Neural cell (in vitro differentiated cells): ENCODE measurements around the gene RAD51C. TPM values are rescaled to one million over a fixed set of nuclear protein-coding genes. Genes with fewer than 3 reads are reported as not detected.

Experiments
- H2AFZ ChIP-seq: fragments of 200-600, 300-800 bp; sonication (generic), shearing (Covaris generic); 2 replicates; pipeline ENCODE4 v1.6.0; 2014; ENCODE audit warnings: low read depth, mild to moderate bottlenecking, antibody characterized with exemption, low read length, moderate library complexity
- H3F3A ChIP-seq: fragments of 200-600 bp; shearing (Covaris generic); 2 replicates; pipeline ENCODE4 v1.6.1; 2016; ENCODE audit warnings: mild to moderate bottlenecking, moderate library complexity, mixed read lengths, antibody characterized with exemption, low read length; ENCODE audit not compliant: insufficient read depth, poor library complexity, severe bottlenecking
- H3K27ac ChIP-seq: fragments of 200-600, 300-800 bp; sonication (generic), shearing (Covaris generic); 2 replicates; pipeline ENCODE4 v1.5.1; 2014; ENCODE audit warnings: mild to moderate bottlenecking, low read length, moderate library complexity
- H3K27me3 ChIP-seq: fragments of 300-800, 200-600 bp; sonication (generic), shearing (Covaris generic); 2 replicates; pipeline ENCODE4 v1.6.0; 2014; ENCODE audit warnings: mild to moderate bottlenecking, low read depth, low read length, moderate library complexity; ENCODE audit not compliant: insufficient read depth
- H3K36me3 ChIP-seq: fragments of 300-800, 200-600 bp; sonication (generic), shearing (Covaris generic); 2 replicates; pipeline ENCODE4 v1.5.1; 2014; ENCODE audit warnings: mild to moderate bottlenecking, antibody characterized with exemption, low read length, moderate library complexity; ENCODE audit not compliant: insufficient read depth
- H3K4me2 ChIP-seq: fragments of 300-800, 200-600 bp; sonication (generic), shearing (Covaris generic); 2 replicates; pipeline ENCODE4 v1.6.0; 2014; ENCODE audit warnings: mild to moderate bottlenecking, low read length
- H3K4me3 ChIP-seq: fragments of 300-800, 200-600 bp; sonication (generic), shearing (Covaris generic); 2 replicates; pipeline ENCODE4 v1.5.1; 2014; ENCODE audit warnings: mild to moderate bottlenecking, low read length, moderate library complexity
- H3K79me2 ChIP-seq: fragments of 200-600 bp; shearing (Covaris generic); replicated peaks from 2 replicates; pipeline ENCODE4 v1.6.0; 2014; ENCODE audit warnings: mild to moderate bottlenecking, low read length, moderate library complexity; ENCODE audit not compliant: insufficient read depth
- H3K9ac ChIP-seq: fragments of 300-800, 200-600 bp; sonication (generic), shearing (Covaris generic); 2 replicates; pipeline ENCODE4 v1.6.1; 2016; ENCODE audit warnings: mild to moderate bottlenecking, low read length, mixed read lengths
- H3K9me2 ChIP-seq: fragments of 200-600 bp; shearing (Covaris generic); 2 replicates; pipeline ENCODE4 v1.6.1; 2016; ENCODE audit warnings: mild to moderate bottlenecking, low read length, mixed read lengths; ENCODE audit not compliant: insufficient read depth
- H3K9me3 ChIP-seq: fragments of 200-600, 300-800 bp; sonication (generic), shearing (Covaris generic); 2 replicates; pipeline ENCODE4 v1.6.1; 2016; ENCODE audit warnings: mild to moderate bottlenecking, mixed run types, low read length, moderate library complexity, mixed read lengths
- H4K20me1 ChIP-seq: fragments of 200-600 bp; shearing (Covaris generic); 2 replicates; pipeline ENCODE4 v1.6.1; 2016; ENCODE audit warnings: mild to moderate bottlenecking, mixed run types; ENCODE audit not compliant: insufficient read depth
- CTCF ChIP-seq: fragments of 450-650 bp; IDR thresholded peaks from 2 replicates; pipeline ENCODE4 v1.5.1; 2014; ENCODE audit warnings: antibody characterized with exemption, mild to moderate bottlenecking, moderate library complexity; ENCODE audit not compliant: poor library complexity, severe bottlenecking
- MXI1 ChIP-seq: fragments of 450-650 bp; conservative IDR thresholded peaks from 2 replicates; pipeline ENCODE4 v1.6.1; 2014; ENCODE audit warnings: antibody characterized with exemption, mild to moderate bottlenecking; ENCODE audit not compliant: poor library complexity, severe bottlenecking
- REST ChIP-seq: IDR thresholded peaks from 2 replicates; pipeline ENCODE4 v1.6.1; 2012; ENCODE audit warnings: borderline replicate concordance
- polyA plus RNA-seq: library from polyadenylated mRNA; depleted of rRNA; stranded (reverse); fragments of >200 nt; gene quantifications from 2 replicates; pipeline ENCODE4 v1.2.3, GENCODE V29; 2014
- small RNA-seq, 3 experiments: library from RNA; depleted of rRNA; stranded (forward); fragments of <200 nt; gene quantifications; one replicate each; pipeline ENCODE3, GENCODE V24; 2012

RAD51C gene
- polyA plus RNA-seq, 1 donor from 2014 or later, result 25.1 TPM

GRCh38 chr17:58785097-58785496 is 92.7 kb downstream of the RAD51C start:
- Histone ChIP-seq H3K9me2 (no peaks in the 10 kb centered on the region), H3K4me2 (no peak overlapping the region), H3F3A (peaks cover 4% of the 10 kb centered on the region), H3K27ac (no peak overlapping the region), H3K27me3 (no peaks in the 10 kb centered on the region), H3K9ac (no peak overlapping the region), H3K79me2 (peaks cover 6% of the 10 kb centered on the region), H3K36me3 (no peaks in the 10 kb centered on the region), H3K4me3 (no peak overlapping the region), H4K20me1 (no peaks in the 10 kb centered on the region), H3K9me3 (no peaks in the 10 kb centered on the region), H2AFZ (no peak overlapping the region)
- TF ChIP-seq REST (no peak), MXI1 (no peak), CTCF (no peak)

Small RNA genes within 50 kb of the gene (small RNA-seq; reads per million reads assigned to genes)
- gene AC011195.1 (0 reads per million in 3 experiments), gene AC025521.1 (0 reads per million in 3 experiments), gene RF00017 (0 reads per million in 3 experiments), gene RNU1-108P (0 to 0.08 (median 0.06) reads per million in 3 experiments), gene RNU1-52P (0.13 to 0.98 (median 0.16) reads per million in 3 experiments), gene RNU1-85P (0.43 to 74.7 (median 9.9) reads per million in 3 experiments)

Other genes starting within 250 kb of the RAD51C start
- 0.21 and 0.32 TPM in 2 replicates for gene HSF5, start 204.2 kb upstream of the RAD51C start, polyA plus RNA-seq
- 124 and 137 TPM in 2 replicates for gene MTMR4, start 178.0 kb upstream of the RAD51C start, polyA plus RNA-seq
- gene TEX14, start 557 bp upstream of the RAD51C start, polyA plus RNA-seq, result 0.90 and 1.4 TPM in 2 replicates
- gene PPM1E, start 63.3 kb downstream of the RAD51C start, polyA plus RNA-seq, result 31.9 and 39.5 TPM in 2 replicates